Muscle of back (tissue), 13 donors: ENCODE results near the gene CCL4L2. TPM values are rescaled to one million over a fixed set of nuclear protein-coding genes. Genes with fewer than 3 reads are reported as not detected.
"Not testable (repeated sequence)": the region's sequence is repeated elsewhere in the genome, so short reads cannot be mapped to it uniquely, and the experiment has no call there.

Experiments used
- DNase-seq, 3 donors: peaks; one replicate each; pipeline versions ENCODE4 v3.0.0 to v3.0.0-alpha.2; 2013
- long read RNA-seq, 9 donors: transcript quantifications; one replicate each; lab custom pipeline, GENCODE V29; 2026
- polyA plus RNA-seq, 10 donors: library from polyadenylated mRNA; unstranded; fragments of 120-200 nt; gene quantifications; one replicate each; pipeline ENCODE4 v1.2.1, GENCODE V29; 2013; ENCODE audit not compliant: insufficient read length in 10 of 10

Gene CCL4L2
- 10 to 100 TPM in 1 of 10 donors, 1 to 10 TPM in 6, under 1 TPM in 2, not detected in 1; 0.74 to 21.4 (median 2.5) TPM for polyA plus RNA-seq
- long read RNA-seq, donor 1, partial matches to known transcripts: 0 of 1 reads
- long read RNA-seq, donor 1, other reads (novel, unspliced or antisense): 0 of 1 reads
- long read RNA-seq, donor 2: 0 reads
- long read RNA-seq, donor 3: 0 reads
- long read RNA-seq, donor 4: 0 reads
- long read RNA-seq, donor 5: 0 reads
- long read RNA-seq, donor 6: 0 reads
- long read RNA-seq, donor 7: 0 reads
- long read RNA-seq, donor 8: 0 reads
- long read RNA-seq, donor 9: 0 reads

- not testable (repeated sequence) for DNase-seq
These were observed at the start of gene CCL4L2 for GRCh38 chr17:36210439-36211211. CCL4L2 (plus strand) TSS chr17:36211063.

GRCh38 chr17:36168836-36169235, 42.0 kb upstream of the CCL4L2 start:
- not testable (repeated sequence) for DNase-seq

GRCh38 chr17:36176536-36176935, 34.3 kb upstream of the CCL4L2 start, which contains the start of gene TBC1D3B:
TBC1D3B (minus strand) TSS chr17:36176636; CDS start chr17:36175050, 1,586 bp downstream.
- not testable (repeated sequence) for DNase-seq

- DNase-seq: not testable (repeated sequence)
These were observed 29.3 kb upstream of the CCL4L2 start for GRCh38 chr17:36181446-36182175.

- DNase-seq: no peak
These were observed 28.5 kb upstream of the CCL4L2 start for GRCh38 chr17:36182176-36183000.

- DNase-seq: peak in 2 of 3 donors; percentile 36 to 72
These were observed 27.6 kb upstream of the CCL4L2 start for GRCh38 chr17:36183001-36183971.

GRCh38 chr17:36184023-36184765, 26.7 kb upstream of the CCL4L2 start:
- no peak for DNase-seq

GRCh38 chr17:36185416-36185815, 25.4 kb upstream of the CCL4L2 start:
- no peak for DNase-seq

GRCh38 chr17:36186810-36187763, 23.8 kb upstream of the CCL4L2 start:
- not testable (repeated sequence) for DNase-seq

GRCh38 chr17:36187943-36188665, 22.8 kb upstream of the CCL4L2 start:
- DNase-seq: not testable (repeated sequence)

GRCh38 chr17:36188891-36189306, 22.0 kb upstream of the CCL4L2 start:
- peak in 1 of 3 donors; percentile 32 for DNase-seq

GRCh38 chr17:36189993-36190392, 20.9 kb upstream of the CCL4L2 start:
- not testable (repeated sequence) for DNase-seq

- not testable (repeated sequence) for DNase-seq
These were observed 20.1 kb upstream of the CCL4L2 start for GRCh38 chr17:36190549-36191330.

- no peak for DNase-seq
These were observed 17.6 kb upstream of the CCL4L2 start for GRCh38 chr17:36193216-36193775.

- DNase-seq: not testable (repeated sequence)
These were observed 16.6 kb upstream of the CCL4L2 start for GRCh38 chr17:36194147-36194831.
